NCI-H1092 treated with DMSO at 0.1 percent for 48 hours (cell line): ENCODE data around the gene RARRES2.
A peak's percentile ranks its signal among the peaks of the same experiment; 100 is the strongest.

ENCODE experiments used
- DNase-seq: peaks from one replicate; lab custom pipeline; 2025; lab: John Stamatoyannopoulos, UW

RARRES2 gene

GRCh38 chr7:150337659-150338081 is 3.8 kb downstream of the RARRES2 start:
- no peak for DNase-seq

- no peak for DNase-seq
Measured at GRCh38 chr7:150337179-150337578, 4.2 kb downstream of the RARRES2 start.

- no peak for DNase-seq
Measured at GRCh38 chr7:150336746-150337145, 4.7 kb downstream of the RARRES2 start.

GRCh38 chr7:150335774-150336112 is 5.7 kb downstream of the RARRES2 start:
- no peak for DNase-seq

- DNase-seq, result no peak
Measured at GRCh38 chr7:150335108-150335773, 6.2 kb downstream of the RARRES2 start.

GRCh38 chr7:150334108-150334507 is 7.3 kb downstream of the RARRES2 start:
- DNase-seq, result no peak

GRCh38 chr7:150333659-150334058 is 7.8 kb downstream of the RARRES2 start:
- no peak for DNase-seq

- no peak for DNase-seq
Measured at GRCh38 chr7:150332852-150333635, 8.4 kb downstream of the RARRES2 start.

- no peak for DNase-seq
Measured at GRCh38 chr7:150330211-150330885, 11.1 kb downstream of the RARRES2 start.

GRCh38 chr7:150329331-150330120 is 11.9 kb downstream of the RARRES2 start:
- DNase-seq, result no peak

- DNase-seq, result no peak
Measured at GRCh38 chr7:150327308-150327707, 14.1 kb downstream of the RARRES2 start.

GRCh38 chr7:150326657-150327268 is 14.7 kb downstream of the RARRES2 start:
- no peak for DNase-seq

- DNase-seq, result no peak
Measured at GRCh38 chr7:150325901-150326300, 15.5 kb downstream of the RARRES2 start.

- DNase-seq, result no peak
Measured at GRCh38 chr7:150325110-150325611, 16.3 kb downstream of the RARRES2 start.

- no peak for DNase-seq
Measured at GRCh38 chr7:150324373-150324961, 17.0 kb downstream of the RARRES2 start.

- peak; percentile 40 for DNase-seq
Measured at GRCh38 chr7:150323682-150324372, 17.6 kb downstream of the RARRES2 start.

- peak; percentile 93 for DNase-seq
Measured at GRCh38 chr7:150322833-150323681, 18.4 kb downstream of the RARRES2 start, which contains the start of the genes ACTR3C and LRRC61. Gene ACTR3C (minus strand): TSS chr7:150323545. CDS start chr7:150295296, 28,249 bp downstream. Gene LRRC61 (plus strand): TSS chr7:150323355. CDS start chr7:150336862, 13,507 bp downstream.

- peak; percentile 27 for DNase-seq
Measured at GRCh38 chr7:150322114-150322832, 19.2 kb downstream of the RARRES2 start.

GRCh38 chr7:150321788-150322113 is 19.7 kb downstream of the RARRES2 start:
- DNase-seq, result no peak
